ENCODE data around the gene RAB5B. TPM values are rescaled to one million over a fixed set of nuclear protein-coding genes. Genes with fewer than 3 reads are reported as not detected.
A peak's percentile ranks its signal among the peaks of the same experiment; 100 is the strongest.

RAB5B gene, protein sequence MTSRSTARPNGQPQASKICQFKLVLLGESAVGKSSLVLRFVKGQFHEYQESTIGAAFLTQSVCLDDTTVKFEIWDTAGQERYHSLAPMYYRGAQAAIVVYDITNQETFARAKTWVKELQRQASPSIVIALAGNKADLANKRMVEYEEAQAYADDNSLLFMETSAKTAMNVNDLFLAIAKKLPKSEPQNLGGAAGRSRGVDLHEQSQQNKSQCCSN
- total RNA-seq, result 70.9 and 111 TPM in 2 replicates

DNA sequence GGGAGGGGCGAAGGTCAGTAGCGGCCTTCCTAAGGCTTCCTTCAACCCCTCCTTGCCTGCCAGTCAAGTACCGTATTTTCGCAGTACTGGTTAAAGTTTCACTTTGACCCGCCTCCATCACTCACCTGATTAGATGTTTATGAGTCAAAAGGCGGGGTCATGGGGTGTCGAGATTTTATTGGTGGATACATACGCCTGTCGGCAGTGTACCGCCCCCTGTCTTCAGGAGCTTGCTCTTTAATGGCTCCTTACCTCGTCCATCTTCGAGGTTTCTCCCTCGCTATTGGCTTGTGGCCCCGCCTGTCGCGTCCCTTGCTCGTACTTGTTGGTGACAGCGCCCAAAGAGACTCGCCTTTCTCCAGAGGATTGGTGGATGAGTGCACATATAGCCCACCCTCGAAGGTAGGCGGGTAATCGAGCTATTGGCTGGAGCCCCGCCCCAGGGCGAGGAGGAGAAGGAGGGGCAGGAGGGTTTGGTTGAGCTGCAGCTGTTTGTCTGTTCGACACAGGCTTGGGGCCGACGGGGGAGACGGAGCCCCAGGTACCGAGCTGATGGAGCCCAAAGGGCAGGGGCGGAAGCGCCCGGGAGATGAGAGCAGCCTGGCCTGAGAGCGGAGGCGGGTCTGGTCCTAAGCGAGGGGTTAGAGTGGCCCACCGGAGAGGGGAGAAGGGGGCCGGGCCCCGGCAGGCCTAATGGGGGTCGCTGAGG lies at the start of gene RAB5B:
RAB5B (plus strand) TSS at position 480 of the 709 bp plus-strand sequence. CDS start 12,883 bp downstream, outside the sequence.
- TF ChIP-seq, protein P1, sequence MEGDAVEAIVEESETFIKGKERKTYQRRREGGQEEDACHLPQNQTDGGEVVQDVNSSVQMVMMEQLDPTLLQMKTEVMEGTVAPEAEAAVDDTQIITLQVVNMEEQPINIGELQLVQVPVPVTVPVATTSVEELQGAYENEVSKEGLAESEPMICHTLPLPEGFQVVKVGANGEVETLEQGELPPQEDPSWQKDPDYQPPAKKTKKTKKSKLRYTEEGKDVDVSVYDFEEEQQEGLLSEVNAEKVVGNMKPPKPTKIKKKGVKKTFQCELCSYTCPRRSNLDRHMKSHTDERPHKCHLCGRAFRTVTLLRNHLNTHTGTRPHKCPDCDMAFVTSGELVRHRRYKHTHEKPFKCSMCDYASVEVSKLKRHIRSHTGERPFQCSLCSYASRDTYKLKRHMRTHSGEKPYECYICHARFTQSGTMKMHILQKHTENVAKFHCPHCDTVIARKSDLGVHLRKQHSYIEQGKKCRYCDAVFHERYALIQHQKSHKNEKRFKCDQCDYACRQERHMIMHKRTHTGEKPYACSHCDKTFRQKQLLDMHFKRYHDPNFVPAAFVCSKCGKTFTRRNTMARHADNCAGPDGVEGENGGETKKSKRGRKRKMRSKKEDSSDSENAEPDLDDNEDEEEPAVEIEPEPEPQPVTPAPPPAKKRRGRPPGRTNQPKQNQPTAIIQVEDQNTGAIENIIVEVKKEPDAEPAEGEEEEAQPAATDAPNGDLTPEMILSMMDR (IDR thresholded peaks at IDR 0.05; ENCODE audit: insufficient read depth, low read depth, low read length), result no peak
- DNase-seq (ENCODE audit: low read depth), result peak; percentile 100
- H3K4me3 ChIP-seq (ENCODE audit: low read depth, low read length), result peak within 1 kb of the TSS; percentile 97

DNA sequence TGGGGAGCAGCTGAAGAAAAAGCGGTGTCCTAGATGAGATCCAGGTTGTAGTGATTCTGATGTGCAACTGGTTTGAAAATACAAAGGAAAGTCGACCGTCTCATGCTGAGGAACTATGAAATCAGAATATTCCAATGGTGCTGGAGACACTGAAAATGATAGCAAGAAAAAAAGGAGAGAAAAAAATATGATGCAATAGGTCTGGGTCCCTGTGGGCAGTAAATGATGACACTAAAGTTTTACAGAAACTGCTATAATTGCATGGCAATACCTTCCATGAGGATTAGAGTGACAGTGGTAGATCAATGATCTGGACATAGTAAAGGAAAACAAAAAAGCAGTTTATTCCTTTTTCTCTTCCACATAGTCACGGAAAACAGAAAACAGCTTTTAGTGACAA lies 48.5 kb upstream of the RAB5B start:
- TF ChIP-seq, protein P1 (IDR thresholded peaks at IDR 0.05; ENCODE audit: insufficient read depth, low read depth, low read length), result no peak
- no peak overlapping the region for H3K4me3 ChIP-seq (ENCODE audit: low read depth, low read length)
- DNase-seq (ENCODE audit: low read depth), result no peak

DNA sequence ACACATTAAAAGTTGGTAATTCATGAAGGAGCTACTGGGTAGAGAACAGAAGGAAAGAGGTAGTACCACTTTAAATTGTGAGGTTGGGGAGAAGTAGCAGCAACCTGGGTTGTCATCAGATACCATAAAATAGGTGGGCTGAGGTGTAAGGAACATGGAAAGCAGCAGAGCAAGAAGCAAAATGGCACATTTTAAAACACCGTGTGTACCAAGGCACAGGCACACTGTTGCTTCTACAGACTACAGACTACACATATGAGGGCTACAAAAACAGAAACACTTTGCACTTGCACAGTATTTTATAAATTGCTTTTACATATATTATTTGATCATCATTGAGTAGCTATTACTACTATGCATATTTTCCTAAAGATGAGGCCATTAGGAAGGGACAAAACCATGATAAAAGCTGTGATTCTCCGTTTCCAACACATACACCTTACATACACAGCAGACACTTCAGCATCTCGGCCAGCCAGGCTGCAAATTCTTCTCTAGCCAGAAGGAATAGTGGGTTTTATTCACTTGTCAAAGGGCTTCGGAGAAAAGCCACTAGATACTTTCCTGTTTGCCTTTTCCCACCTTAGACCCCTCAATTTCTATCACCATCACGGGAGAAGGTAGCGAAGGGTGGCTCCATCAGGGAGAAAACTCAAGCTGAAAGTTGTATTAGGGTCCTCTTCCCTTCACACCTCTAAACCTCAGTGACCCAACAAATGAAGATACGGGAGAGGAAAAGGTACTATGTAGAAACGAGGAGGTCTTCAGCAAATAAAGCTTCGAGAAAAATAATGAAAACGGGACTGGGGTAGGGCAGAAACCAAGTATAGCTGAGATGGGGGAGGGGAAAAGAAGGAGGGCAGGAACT lies 47.8 kb upstream of the RAB5B start:
- DNase-seq (ENCODE audit: low read depth), result no peak
- TF ChIP-seq, protein P1 (IDR thresholded peaks at IDR 0.05; ENCODE audit: insufficient read depth, low read depth, low read length), result no peak
- peak overlapping the region; percentile 99 for H3K4me3 ChIP-seq (ENCODE audit: low read depth, low read length)

DNA sequence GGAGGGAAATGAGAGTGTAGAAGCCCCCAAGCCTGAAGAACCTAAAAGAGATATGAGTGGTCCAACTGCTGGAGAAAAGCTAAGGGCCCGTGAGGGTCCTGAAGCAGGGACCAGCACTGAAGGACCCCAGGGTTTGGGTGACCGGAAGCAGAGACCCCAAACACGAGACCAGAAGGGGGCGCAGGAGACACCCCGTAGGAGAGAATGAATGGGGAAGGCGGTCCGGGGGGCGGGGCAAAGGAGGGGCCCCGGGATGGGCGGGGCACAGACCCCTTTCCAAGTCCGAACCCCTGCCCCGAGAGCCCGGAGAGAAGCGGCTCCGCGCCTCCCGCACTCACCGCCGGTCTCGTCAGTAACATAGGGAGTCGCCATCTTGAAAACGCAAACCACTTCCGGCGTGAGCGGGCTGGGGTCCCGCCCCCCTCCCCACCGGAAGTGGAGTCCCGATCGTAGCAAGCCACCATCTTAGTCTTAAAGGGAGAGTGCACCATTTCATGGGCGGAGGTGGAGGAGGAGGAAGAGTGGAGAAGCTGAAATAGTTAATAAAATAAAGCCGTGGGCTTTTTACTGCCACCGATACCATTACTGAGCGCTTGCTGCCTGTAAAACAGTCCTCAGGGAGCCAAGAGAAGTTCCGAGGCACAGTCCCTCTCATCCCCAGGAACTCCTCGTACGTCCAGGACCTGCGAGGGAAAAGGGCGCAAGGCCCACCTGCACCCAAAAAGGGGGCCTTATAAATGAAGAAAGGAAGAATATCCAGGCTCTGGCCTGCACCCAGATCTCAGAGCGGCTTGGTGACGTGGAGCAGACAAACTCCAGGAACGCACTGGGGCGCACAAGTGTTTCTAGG lies 46.9 kb upstream of the RAB5B start:
- peak overlapping the region; percentile 99 for H3K4me3 ChIP-seq (ENCODE audit: low read depth, low read length)
- peak; percentile 95 for DNase-seq (ENCODE audit: low read depth)
- TF ChIP-seq, protein P1 (IDR thresholded peaks at IDR 0.05; ENCODE audit: insufficient read depth, low read depth, low read length), result peak; percentile 61

DNA sequence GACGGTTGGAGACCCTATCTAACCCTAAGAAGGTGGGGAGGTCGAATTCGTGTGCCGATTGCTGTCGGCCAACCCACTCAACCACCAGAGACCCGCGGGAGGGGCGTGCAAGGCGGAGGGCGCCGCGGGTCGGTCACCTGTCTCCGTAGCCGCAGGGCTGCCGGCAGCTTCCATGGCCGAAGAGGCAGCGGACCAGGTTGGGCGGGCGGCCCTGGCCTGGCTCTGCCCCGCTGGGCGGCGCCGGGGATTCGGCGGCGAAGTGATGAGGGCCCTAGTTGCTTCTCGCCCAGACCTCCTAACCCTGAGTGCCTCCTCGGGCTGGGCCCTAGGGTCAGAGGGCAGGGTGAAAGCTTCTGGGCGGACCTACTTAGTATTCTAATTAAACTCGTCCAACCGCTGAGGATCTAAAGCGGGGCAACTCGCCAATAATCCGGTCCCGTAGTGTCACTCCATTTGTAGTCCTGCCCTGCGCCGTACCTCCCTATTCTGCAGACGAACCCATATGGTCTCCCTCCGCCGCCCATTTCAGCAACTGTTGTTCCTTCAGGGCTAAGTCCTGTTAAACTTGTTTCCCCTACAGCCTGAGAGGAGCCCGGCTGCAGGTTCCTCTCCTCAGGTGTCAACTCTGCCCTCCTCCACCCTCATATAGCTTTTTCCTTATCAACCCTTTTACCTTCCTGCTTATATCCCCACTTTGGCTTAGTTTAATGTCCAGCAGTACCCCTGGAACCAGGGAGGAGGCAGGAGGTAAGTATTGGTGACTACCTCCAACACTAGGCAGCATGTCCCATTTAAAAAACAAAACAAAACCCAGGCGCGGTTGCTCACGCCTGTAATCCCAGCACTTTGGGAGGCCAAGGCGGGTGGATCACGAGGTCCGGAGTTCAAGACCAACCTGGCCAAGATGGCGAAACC lies 46.0 kb upstream of the RAB5B start, which contains the start of gene PYM1:
PYM1 (minus strand) TSS at position 307 of the 915 bp plus-strand sequence; CDS start at position 174, 133 bp downstream.
- TF ChIP-seq, protein P1 (IDR thresholded peaks at IDR 0.05; ENCODE audit: insufficient read depth, low read depth, low read length), result no peak
- peak; percentile 75 for DNase-seq (ENCODE audit: low read depth)
- H3K4me3 ChIP-seq (ENCODE audit: low read depth, low read length), result peak within 1 kb of the TSS; percentile 99

All from fibroblast of villous mesenchyme (primary cell).